Eye (tissue), 1 donor: ENCODE measurements around the gene COPRS.

Source experiments
- DNase-seq: peaks from one replicate; pipeline ENCODE4 v3.0.0-alpha.2; 2015

Gene COPRS

GRCh38 chr17:31806921-31807320, 52.1 kb downstream of the COPRS start:
- no peak for DNase-seq

GRCh38 chr17:31803494-31804213, 55.4 kb downstream of the COPRS start:
- DNase-seq, result no peak

GRCh38 chr17:31802502-31802901, 56.5 kb downstream of the COPRS start:
- no peak for DNase-seq
